HG02943 (cell line): ENCODE results near the gene CPNE9.
A peak's percentile ranks its signal among the peaks of the same experiment; 100 is the strongest.

Source experiments
- ATAC-seq: cut with Tn5 transposase; IDR thresholded peaks from one replicate; pipeline ENCODE4 v1.9.1; 2021; ENCODE audit warnings: mild to moderate bottlenecking, low read depth, moderate library complexity; ENCODE audit not compliant: unreplicated experiment

The CPNE9 gene

GRCh38 chr3:9743548-9743947 is 39.9 kb downstream of the CPNE9 start:
- no peak for ATAC-seq

GRCh38 chr3:9744162-9744561 is 40.5 kb downstream of the CPNE9 start:
- ATAC-seq: no peak

- no peak for ATAC-seq
Observed at GRCh38 chr3:9745521-9745920, 41.9 kb downstream of the CPNE9 start.

- no peak for ATAC-seq
Observed at GRCh38 chr3:9746330-9746729, 42.7 kb downstream of the CPNE9 start.

- no peak for ATAC-seq
Observed at GRCh38 chr3:9747267-9747666, 43.6 kb downstream of the CPNE9 start.

- no peak for ATAC-seq
Observed at GRCh38 chr3:9748031-9748430, 44.4 kb downstream of the CPNE9 start.

GRCh38 chr3:9749296-9749644 is 45.6 kb downstream of the CPNE9 start:
- no peak for ATAC-seq

- ATAC-seq: peak; percentile 92
Observed at GRCh38 chr3:9749645-9750555, 46.3 kb downstream of the CPNE9 start, which contains the start of gene OGG1. Gene OGG1, plus strand, starts transcription at chr3:9749952. Its CDS starts 335 bp downstream, at chr3:9750287.

GRCh38 chr3:9750556-9751411 is 47.2 kb downstream of the CPNE9 start:
- ATAC-seq: no peak

GRCh38 chr3:9754678-9755077 is 51.0 kb downstream of the CPNE9 start:
- ATAC-seq: no peak

- no peak for ATAC-seq
Observed at GRCh38 chr3:9757427-9757826, 53.8 kb downstream of the CPNE9 start.

- no peak for ATAC-seq
Observed at GRCh38 chr3:9760779-9761505, 57.3 kb downstream of the CPNE9 start.

- no peak for ATAC-seq
Observed at GRCh38 chr3:9761919-9762318, 58.3 kb downstream of the CPNE9 start.

GRCh38 chr3:9762871-9763270 is 59.2 kb downstream of the CPNE9 start:
- no peak for ATAC-seq

- ATAC-seq: no peak
Observed at GRCh38 chr3:9765865-9766264, 62.2 kb downstream of the CPNE9 start.

- no peak for ATAC-seq
Observed at GRCh38 chr3:9767418-9767817, 63.8 kb downstream of the CPNE9 start.

GRCh38 chr3:9768141-9768775 is 64.6 kb downstream of the CPNE9 start:
- ATAC-seq: no peak

GRCh38 chr3:9769012-9769411 is 65.4 kb downstream of the CPNE9 start:
- no peak for ATAC-seq

- no peak for ATAC-seq
Observed at GRCh38 chr3:9769426-9770275, 66.0 kb downstream of the CPNE9 start, which contains the start of gene CAMK1. Gene CAMK1, minus strand, starts transcription at chr3:9769947. Its CDS starts 2,198 bp downstream, at chr3:9767749.
